IMR-90 (cell line): ENCODE results near the gene LGI2.

Source experiments
- BHLHE40 ChIP-seq: fragments of 150-350 bp; IDR thresholded peaks from 2 replicates; pipeline ENCODE4 v1.6.1; 2016; ENCODE audit warnings: mild to moderate bottlenecking, low read depth, low read length
- CEBPB ChIP-seq: IDR thresholded peaks from 2 replicates; pipeline ENCODE4 v1.6.1; 2012; ENCODE audit warnings: low read depth, low read length, improper control_type of control experiment
- CTCF ChIP-seq: conservative IDR thresholded peaks from 2 replicates; pipeline ENCODE4 v1.5.1; 2012; ENCODE audit warnings: mild to moderate bottlenecking, low read depth, low read length, improper control_type of control experiment
- FOS ChIP-seq: fragments of 150-350 bp; IDR thresholded peaks from 2 replicates; pipeline ENCODE4 v1.6.1; 2016; ENCODE audit warnings: low read depth, low read length
- MAFK ChIP-seq: IDR thresholded peaks from 2 replicates; pipeline ENCODE4 v1.6.1; 2012; ENCODE audit warnings: low read depth, low read length, improper control_type of control experiment
- MXI1 ChIP-seq: IDR thresholded peaks from 2 replicates; pipeline ENCODE4 v1.6.1; 2012; ENCODE audit warnings: low read depth, mild to moderate bottlenecking, low read length, moderate library complexity, borderline replicate concordance
- NFE2L2 ChIP-seq: fragments of 150-350 bp; IDR thresholded peaks from 2 replicates; pipeline ENCODE4 v1.6.1; 2016; ENCODE audit warnings: low read depth, mild to moderate bottlenecking, low read length
- POLR2A ChIP-seq: IDR thresholded peaks from 2 replicates; pipeline ENCODE4 v1.6.1; 2012; ENCODE audit warnings: mild to moderate bottlenecking, low read depth, low read length
- RAD21 ChIP-seq: IDR thresholded peaks from 2 replicates; pipeline ENCODE4 v1.6.1; 2012; ENCODE audit warnings: low read length, improper control_type of control experiment
- RCOR1 ChIP-seq: IDR thresholded peaks from 2 replicates; pipeline ENCODE4 v1.6.1; 2012; ENCODE audit warnings: mild to moderate bottlenecking, low read length, improper control_type of control experiment; ENCODE audit not compliant: insufficient replicate concordance
- SMC3 ChIP-seq: fragments of 150-350 bp; IDR thresholded peaks from 2 replicates; pipeline ENCODE4 v1.6.1; 2016; ENCODE audit warnings: low read depth, mild to moderate bottlenecking, antibody characterized with exemption, low read length, moderate library complexity

- no peak for TF ChIP-seq POLR2A
- TF ChIP-seq NFE2L2, result no peak
- no peak for TF ChIP-seq CTCF
- TF ChIP-seq FOS, result no peak
- no peak for TF ChIP-seq MAFK
- no peak for TF ChIP-seq CEBPB
- no peak for TF ChIP-seq RCOR1
- no peak for TF ChIP-seq BHLHE40
- no peak for TF ChIP-seq SMC3
- TF ChIP-seq MXI1, result no peak
- no peak for TF ChIP-seq RAD21
Measured at GRCh38 chr4:25075851-25076250, 45.1 kb upstream of the LGI2 start.
